ENCODE data around the gene PRG3.

GRCh38 chr11:57402188-57403002, 21.4 kb upstream of the PRG3 start:
- TF ChIP-seq CTCF (IDR thresholded peaks at IDR 0.05) (no peak), POLR2AphosphoS5 (IDR thresholded peaks at IDR 0.05; ENCODE audit: low read depth, low read length) (no peak)

All from Panc1 (cell line).